ENCODE measurements around the gene SPOP. TPM values are rescaled to one million over a fixed set of nuclear protein-coding genes. Genes with fewer than 3 reads are reported as not detected.
A peak's percentile ranks its signal among the peaks of the same experiment; 100 is the strongest.

Gene SPOP
- total RNA-seq, 1 donor = 27.4 TPM

- no peaks in the 10 kb centered on the region for H3K9me3 ChIP-seq (ENCODE audit: low read depth, low read length)
- H3K27me3 ChIP-seq (ENCODE audit: insufficient read depth, low read length) = no peaks in the 10 kb centered on the region
- H3K4me1 ChIP-seq (ENCODE audit: insufficient read depth, low read length) = peaks cover 33% of the 10 kb centered on the region
- H3K4me3 ChIP-seq (ENCODE audit: low read length) = no peak overlapping the region
These were observed 27.4 kb upstream of the SPOP start for GRCh38 chr17:49705254-49705653.

GRCh38 chr17:49703557-49704277, 25.8 kb upstream of the SPOP start:
- Histone ChIP-seq H3K4me3 (ENCODE audit: low read length) (no peak overlapping the region), H3K4me1 (ENCODE audit: insufficient read depth, low read length) (peaks cover 27% of the 10 kb centered on the region), H3K9me3 (ENCODE audit: low read depth, low read length) (no peaks in the 10 kb centered on the region), H3K27me3 (ENCODE audit: insufficient read depth, low read length) (no peaks in the 10 kb centered on the region)

- no peaks in the 10 kb centered on the region for H3K9me3 ChIP-seq (ENCODE audit: low read depth, low read length)
- peaks cover 15% of the 10 kb centered on the region for H3K4me1 ChIP-seq (ENCODE audit: insufficient read depth, low read length)
- no peaks in the 10 kb centered on the region for H3K27me3 ChIP-seq (ENCODE audit: insufficient read depth, low read length)
- H3K4me3 ChIP-seq (ENCODE audit: low read length) = no peak overlapping the region
These were observed 23.1 kb upstream of the SPOP start for GRCh38 chr17:49700960-49701359.

- no peaks in the 10 kb centered on the region for H3K27me3 ChIP-seq (ENCODE audit: insufficient read depth, low read length)
- H3K4me1 ChIP-seq (ENCODE audit: insufficient read depth, low read length) = peaks cover 18% of the 10 kb centered on the region
- H3K9me3 ChIP-seq (ENCODE audit: low read depth, low read length) = no peaks in the 10 kb centered on the region
- no peak overlapping the region for H3K4me3 ChIP-seq (ENCODE audit: low read length)
These were observed 22.2 kb upstream of the SPOP start for GRCh38 chr17:49699966-49700575.

GRCh38 chr17:49698005-49698404, 20.1 kb upstream of the SPOP start:
- Histone ChIP-seq H3K4me3 (ENCODE audit: low read length) (no peak overlapping the region), H3K27me3 (ENCODE audit: insufficient read depth, low read length) (no peaks in the 10 kb centered on the region)

GRCh38 chr17:49696233-49696761, 18.4 kb upstream of the SPOP start:
- H3K4me3 ChIP-seq (ENCODE audit: low read length) = no peak overlapping the region

More at GRCh38 chr17:49698005-49698404, 20.1 kb upstream of the SPOP start:
- peaks cover 19% of the 10 kb centered on the region for H3K4me1 ChIP-seq (ENCODE audit: insufficient read depth, low read length)
- no peaks in the 10 kb centered on the region for H3K9me3 ChIP-seq (ENCODE audit: low read depth, low read length)

GRCh38 chr17:49695698-49696232, 17.9 kb upstream of the SPOP start:
- Histone ChIP-seq H3K4me3 (ENCODE audit: low read length) (no peak overlapping the region), H3K9me3 (ENCODE audit: low read depth, low read length) (no peaks in the 10 kb centered on the region), H3K4me1 (ENCODE audit: insufficient read depth, low read length) (peaks cover 26% of the 10 kb centered on the region), H3K27me3 (ENCODE audit: insufficient read depth, low read length) (no peaks in the 10 kb centered on the region)

More at GRCh38 chr17:49696233-49696761, 18.4 kb upstream of the SPOP start:
- no peaks in the 10 kb centered on the region for H3K27me3 ChIP-seq (ENCODE audit: insufficient read depth, low read length)
- H3K9me3 ChIP-seq (ENCODE audit: low read depth, low read length) = no peaks in the 10 kb centered on the region
- H3K4me1 ChIP-seq (ENCODE audit: insufficient read depth, low read length) = peaks cover 22% of the 10 kb centered on the region

GRCh38 chr17:49694847-49695697, 17.2 kb upstream of the SPOP start:
- Histone ChIP-seq H3K4me3 (ENCODE audit: low read length) (no peak overlapping the region), H3K4me1 (ENCODE audit: insufficient read depth, low read length) (peaks cover 30% of the 10 kb centered on the region), H3K27me3 (ENCODE audit: insufficient read depth, low read length) (no peaks in the 10 kb centered on the region), H3K9me3 (ENCODE audit: low read depth, low read length) (no peaks in the 10 kb centered on the region)

- Histone ChIP-seq H3K27me3 (ENCODE audit: insufficient read depth, low read length) (no peaks in the 10 kb centered on the region), H3K4me1 (ENCODE audit: insufficient read depth, low read length) (peaks cover 50% of the 10 kb centered on the region), H3K4me3 (ENCODE audit: low read length) (no peak overlapping the region), H3K9me3 (ENCODE audit: low read depth, low read length) (no peaks in the 10 kb centered on the region)
These were observed 14.9 kb upstream of the SPOP start for GRCh38 chr17:49692751-49693150.

- no peaks in the 10 kb centered on the region for H3K27me3 ChIP-seq (ENCODE audit: insufficient read depth, low read length)
These were observed 13.8 kb upstream of the SPOP start for GRCh38 chr17:49691677-49692191.

GRCh38 chr17:49691086-49691676, 13.3 kb upstream of the SPOP start:
- no peak overlapping the region for H3K4me3 ChIP-seq (ENCODE audit: low read length)
- peaks cover 54% of the 10 kb centered on the region for H3K4me1 ChIP-seq (ENCODE audit: insufficient read depth, low read length)
- H3K27me3 ChIP-seq (ENCODE audit: insufficient read depth, low read length) = no peaks in the 10 kb centered on the region
- no peaks in the 10 kb centered on the region for H3K9me3 ChIP-seq (ENCODE audit: low read depth, low read length)

More at GRCh38 chr17:49691677-49692191, 13.8 kb upstream of the SPOP start:
- Histone ChIP-seq H3K9me3 (ENCODE audit: low read depth, low read length) (no peaks in the 10 kb centered on the region), H3K4me1 (ENCODE audit: insufficient read depth, low read length) (peaks cover 59% of the 10 kb centered on the region), H3K4me3 (ENCODE audit: low read length) (no peak overlapping the region)

GRCh38 chr17:49690256-49690655, 12.4 kb upstream of the SPOP start:
- Histone ChIP-seq H3K9me3 (ENCODE audit: low read depth, low read length) (no peaks in the 10 kb centered on the region), H3K4me3 (ENCODE audit: low read length) (no peak overlapping the region), H3K4me1 (ENCODE audit: insufficient read depth, low read length) (peaks cover 45% of the 10 kb centered on the region), H3K27me3 (ENCODE audit: insufficient read depth, low read length) (no peaks in the 10 kb centered on the region)

GRCh38 chr17:49688848-49689247, 11.0 kb upstream of the SPOP start:
- peak overlapping the region; percentile 17 for H3K4me3 ChIP-seq (ENCODE audit: low read length)
- H3K27me3 ChIP-seq (ENCODE audit: insufficient read depth, low read length) = no peaks in the 10 kb centered on the region
- peaks cover 42% of the 10 kb centered on the region for H3K4me1 ChIP-seq (ENCODE audit: insufficient read depth, low read length)
- no peaks in the 10 kb centered on the region for H3K9me3 ChIP-seq (ENCODE audit: low read depth, low read length)

- Histone ChIP-seq H3K4me1 (ENCODE audit: insufficient read depth, low read length) (peaks cover 42% of the 10 kb centered on the region), H3K9me3 (ENCODE audit: low read depth, low read length) (no peaks in the 10 kb centered on the region), H3K27me3 (ENCODE audit: insufficient read depth, low read length) (no peaks in the 10 kb centered on the region), H3K4me3 (ENCODE audit: low read length) (peak overlapping the region; percentile 17)
These were observed 10.1 kb upstream of the SPOP start for GRCh38 chr17:49687878-49688491.
